Myometrial cell (primary cell): Measurements from ENCODE around the gene GMPR2. TPM values are rescaled to one million over a fixed set of nuclear protein-coding genes. Genes with fewer than 3 reads are reported as not detected.

Experiments used
- total RNA-seq: library from RNA; depleted of rRNA; stranded (reverse); fragments of >200 nt; gene quantifications from 2 replicates; pipeline ENCODE4 v1.2.3, GENCODE V29; 2015

The GMPR2 gene
- total RNA-seq: 83.0 and 111 TPM in 2 replicates

DNA sequence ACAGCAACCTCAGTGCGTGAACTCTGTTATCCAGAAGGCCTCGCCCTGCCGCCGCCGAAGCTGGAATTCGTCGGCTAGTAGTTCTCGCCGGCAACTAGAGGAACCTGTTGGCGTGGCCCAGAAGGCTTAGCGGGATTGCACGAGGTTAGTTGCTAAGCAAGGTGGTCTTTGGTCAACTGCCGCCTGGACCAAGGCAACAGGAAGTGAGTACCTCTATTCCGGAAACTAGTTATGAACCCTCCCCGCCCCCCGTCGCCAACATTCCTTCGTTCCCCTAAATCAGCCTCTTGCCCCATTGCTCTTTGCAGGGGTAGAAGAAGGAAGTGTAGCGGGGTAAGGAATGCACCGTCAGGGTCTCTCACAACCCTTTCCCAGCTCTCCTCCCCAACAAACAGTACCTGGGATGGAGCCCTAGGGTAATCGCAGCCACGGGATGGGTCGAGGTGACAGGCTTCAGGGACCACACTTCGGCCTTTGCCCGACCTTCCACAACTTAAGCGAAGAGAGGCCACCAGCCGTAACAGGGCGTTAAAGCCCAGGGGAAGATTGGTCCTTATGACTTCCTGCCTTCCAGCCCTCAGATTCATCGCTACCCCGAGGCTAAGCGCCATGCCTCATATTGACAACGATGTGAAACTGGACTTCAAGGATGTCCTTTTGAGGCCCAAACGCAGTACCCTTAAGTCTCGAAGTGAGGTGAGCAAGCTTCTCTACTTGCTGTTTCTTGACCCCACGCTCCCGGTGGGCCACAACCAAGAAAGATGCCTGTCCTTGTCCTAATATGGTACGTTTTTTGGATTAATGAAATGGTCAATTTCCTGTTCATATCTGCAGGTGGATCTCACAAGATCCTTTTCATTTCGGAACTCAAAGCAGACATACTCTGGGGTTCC is at the start of gene GMPR2:
TSS of gene GMPR2 (plus strand) at position 285 of the 893 bp plus-strand sequence. CDS start at position 610, 325 bp downstream.

DNA sequence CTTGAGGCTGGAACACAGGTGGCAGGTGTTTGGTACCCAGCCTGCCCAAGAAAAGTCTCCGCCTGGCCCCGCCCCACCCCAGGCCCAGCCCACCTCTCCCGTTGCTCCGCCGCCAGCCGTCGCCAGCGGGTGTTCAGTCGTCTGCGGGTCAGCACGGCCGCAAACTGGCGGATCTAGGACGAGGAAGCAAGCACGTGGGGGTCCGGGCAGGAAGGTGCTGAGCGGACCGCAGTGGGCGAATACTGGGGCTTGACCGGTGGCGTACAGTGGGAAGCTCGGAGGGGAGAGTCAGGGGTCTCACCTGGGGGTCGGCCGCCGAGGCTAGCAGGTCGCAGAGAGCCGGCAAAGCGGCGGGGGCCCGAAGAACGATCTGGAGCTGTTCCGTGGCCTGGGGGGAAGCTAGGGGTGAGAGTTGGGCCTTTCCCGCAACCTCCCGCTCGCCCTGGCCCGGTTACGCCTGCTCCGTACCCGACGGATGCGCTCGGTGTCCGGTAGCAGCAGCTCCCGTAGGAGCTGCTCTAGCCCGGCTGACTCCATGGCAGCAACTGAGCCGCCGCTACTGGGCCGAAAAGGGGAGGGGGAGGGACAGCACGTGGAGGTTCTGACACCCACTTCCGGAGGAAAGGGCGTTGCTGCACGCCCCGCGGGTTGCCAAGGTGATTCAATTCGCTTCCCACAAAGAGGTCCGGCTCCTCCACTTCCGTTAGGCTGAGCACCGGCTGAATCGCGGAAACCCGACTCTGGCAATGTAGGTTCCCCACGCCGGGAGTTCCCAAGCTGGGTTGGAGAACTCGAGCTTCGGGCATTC is 44.3 kb upstream of the GMPR2 start, which contains the start of gene IPO4:
TSS of gene IPO4 (minus strand) at position 566 of the 808 bp plus-strand sequence. CDS start at position 537, 29 bp downstream.

DNA sequence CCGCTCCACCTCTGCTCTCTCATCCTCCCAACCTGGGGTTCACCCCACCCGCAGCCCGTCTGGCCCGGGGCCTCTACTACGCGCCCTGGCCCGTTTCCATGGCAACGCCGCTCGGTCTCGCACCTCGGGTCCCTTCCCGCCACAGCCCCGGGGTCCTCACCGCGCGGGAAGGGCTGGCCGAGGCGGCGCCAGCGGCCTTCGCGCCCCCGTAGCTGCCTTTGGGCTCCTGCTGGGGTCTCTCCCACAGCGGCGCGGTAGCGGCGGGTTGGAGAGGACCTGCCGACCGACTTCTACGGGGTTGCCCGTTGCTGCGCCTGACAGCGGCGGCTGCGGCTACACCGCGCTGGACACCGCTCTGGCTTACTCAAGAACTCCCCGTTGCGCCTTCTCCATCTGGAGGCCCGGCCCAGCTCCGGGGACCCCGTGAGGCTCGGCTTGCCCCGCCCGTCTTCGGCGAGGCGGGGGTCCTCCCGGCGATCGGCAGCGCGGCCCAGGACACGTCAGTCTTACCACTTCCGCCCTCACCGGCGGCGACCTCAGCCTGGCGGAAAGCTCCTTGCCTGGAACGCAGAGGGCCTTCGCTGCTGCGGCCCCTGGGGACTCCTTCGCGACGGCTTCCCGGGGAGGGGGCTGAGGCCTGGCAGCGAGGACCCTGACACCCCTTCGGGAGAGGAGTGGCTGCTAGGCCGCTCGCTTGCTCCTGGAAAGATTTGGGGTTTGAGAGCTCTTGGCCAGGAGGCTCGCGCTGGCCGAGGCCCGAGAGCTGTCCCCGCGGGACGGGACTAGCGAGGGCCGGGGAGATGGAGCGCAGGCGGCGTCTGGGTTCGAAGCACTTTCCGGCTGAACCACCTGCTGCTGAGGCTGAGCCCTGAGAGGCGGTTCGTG is 37.3 kb upstream of the GMPR2 start, which contains the start of gene TM9SF1:
TSS of gene TM9SF1 (minus strand) at position 256 of the 885 bp plus-strand sequence. CDS start 422 bp downstream, outside the sequence.

DNA sequence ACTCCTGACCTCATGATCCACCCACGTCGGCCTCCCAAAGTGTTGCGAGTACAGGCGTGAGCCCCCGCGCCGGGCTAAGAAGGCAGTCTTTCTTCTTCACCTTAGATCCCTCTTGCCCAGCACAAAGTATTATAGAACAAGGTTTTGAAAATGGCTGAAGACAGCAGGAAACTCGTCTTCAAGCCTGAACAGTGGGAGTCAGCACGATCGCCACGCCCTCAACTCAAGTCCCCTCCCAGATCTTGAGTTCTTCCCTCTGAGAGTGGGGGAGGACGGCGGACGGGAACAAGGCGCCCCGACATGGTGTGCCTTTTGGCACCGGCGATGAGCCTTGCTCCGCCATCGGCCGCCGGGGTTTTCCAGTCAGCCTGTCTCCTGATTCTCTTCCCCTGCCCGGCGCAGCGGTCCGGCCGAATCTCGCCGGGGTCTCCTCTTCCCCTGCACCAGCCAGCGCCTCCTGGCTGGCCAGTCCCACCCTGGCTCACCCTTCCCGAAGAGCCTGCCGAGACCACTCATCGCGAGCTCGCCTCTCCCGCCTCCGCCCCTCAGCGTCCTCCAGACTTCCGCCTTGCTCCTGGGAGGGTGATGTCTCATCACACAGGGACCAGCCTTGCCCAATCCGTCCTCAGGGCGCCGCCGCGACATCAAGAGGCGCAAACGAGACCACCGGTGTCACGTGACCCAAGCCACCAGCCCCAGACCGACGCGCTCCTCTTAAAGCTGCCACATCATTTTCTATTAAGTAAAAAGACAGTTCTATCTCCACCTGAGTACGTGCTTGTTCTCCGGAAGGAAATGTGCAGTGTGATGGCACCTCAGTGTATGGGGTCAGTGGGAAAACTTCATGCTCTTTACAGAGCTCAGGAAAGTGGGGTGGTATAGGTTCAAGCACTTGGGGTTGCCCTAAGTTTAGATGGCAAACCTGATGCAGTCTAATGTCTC is 19.5 kb upstream of the GMPR2 start, which contains the start of gene CHMP4A:
TSS of gene CHMP4A (minus strand) at position 565 of the 942 bp plus-strand sequence. CDS start at position 516, 49 bp downstream.

DNA sequence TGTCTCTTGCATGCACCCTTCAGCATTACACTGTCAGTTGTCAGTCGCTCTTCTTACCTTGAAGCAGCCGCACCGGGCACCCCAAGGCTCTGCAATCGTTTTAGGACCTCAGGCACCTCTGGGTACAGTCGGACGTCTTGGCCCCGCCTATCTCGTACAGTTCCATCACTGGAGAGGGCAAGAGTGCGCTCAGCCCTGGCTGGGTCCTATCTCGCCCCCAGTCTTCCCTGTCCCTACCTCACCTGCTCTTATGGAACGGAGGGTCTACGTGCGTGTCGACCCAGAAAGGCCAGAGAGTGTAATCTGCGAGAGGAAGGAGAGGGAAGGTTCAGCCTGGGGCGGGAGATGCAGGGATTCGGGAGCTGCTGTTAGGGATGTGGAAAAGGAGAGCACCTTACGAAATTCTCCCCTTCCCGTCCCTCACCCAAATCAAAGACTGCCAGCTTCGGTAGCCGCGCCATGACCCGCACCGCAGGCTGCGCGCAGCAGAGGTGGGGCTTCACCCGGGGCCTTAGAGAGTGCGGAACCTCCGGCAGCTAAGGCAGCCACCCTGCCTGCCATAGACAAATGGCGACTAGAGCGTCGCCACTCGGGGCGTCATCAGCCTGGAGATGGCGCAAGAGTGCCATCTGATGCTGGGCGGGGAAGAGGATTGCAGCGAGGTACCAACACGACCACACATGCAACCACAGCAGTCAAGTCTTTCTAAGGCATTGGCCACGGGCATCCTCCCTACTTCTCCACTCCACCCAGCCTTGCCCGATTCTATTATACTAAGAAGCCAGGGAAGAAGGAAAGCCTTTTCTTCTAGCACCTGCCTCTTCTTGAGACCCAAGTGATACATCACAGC is 17.0 kb upstream of the GMPR2 start, which contains the start of gene MDP1:
TSS of gene MDP1 (minus strand) at position 572 of the 850 bp plus-strand sequence. CDS start at position 461, 111 bp downstream.

DNA sequence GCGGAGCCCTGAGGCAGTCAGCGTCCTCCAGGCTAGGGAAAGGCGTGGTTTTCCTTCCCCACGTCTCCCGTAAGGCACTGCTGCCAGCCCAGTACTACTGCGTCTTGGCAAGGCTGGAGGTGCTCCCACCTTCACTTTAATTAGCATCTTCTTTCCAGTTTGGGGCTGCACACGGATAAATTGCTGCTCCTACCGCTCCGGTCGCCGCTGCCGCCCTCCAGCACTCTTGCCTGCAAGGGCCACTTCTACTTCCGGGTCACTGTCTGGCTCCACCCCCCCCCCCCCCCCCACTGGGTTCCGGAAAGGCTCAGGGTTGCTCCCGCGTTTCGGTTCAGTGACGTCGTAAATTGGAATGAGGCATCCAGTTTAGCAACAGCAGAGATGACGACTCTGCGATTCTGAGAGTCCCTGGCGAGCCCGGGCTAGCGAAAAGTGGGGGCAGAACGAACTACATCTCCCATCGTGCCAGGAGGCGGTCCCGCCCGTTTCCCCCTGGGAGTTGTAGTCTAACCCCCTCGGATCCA is 546 bp upstream of the GMPR2 start, which contains the start of gene NEDD8:
TSS of gene NEDD8 (minus strand) at position 247 of the 524 bp plus-strand sequence. CDS start at position 147, 100 bp downstream.

DNA sequence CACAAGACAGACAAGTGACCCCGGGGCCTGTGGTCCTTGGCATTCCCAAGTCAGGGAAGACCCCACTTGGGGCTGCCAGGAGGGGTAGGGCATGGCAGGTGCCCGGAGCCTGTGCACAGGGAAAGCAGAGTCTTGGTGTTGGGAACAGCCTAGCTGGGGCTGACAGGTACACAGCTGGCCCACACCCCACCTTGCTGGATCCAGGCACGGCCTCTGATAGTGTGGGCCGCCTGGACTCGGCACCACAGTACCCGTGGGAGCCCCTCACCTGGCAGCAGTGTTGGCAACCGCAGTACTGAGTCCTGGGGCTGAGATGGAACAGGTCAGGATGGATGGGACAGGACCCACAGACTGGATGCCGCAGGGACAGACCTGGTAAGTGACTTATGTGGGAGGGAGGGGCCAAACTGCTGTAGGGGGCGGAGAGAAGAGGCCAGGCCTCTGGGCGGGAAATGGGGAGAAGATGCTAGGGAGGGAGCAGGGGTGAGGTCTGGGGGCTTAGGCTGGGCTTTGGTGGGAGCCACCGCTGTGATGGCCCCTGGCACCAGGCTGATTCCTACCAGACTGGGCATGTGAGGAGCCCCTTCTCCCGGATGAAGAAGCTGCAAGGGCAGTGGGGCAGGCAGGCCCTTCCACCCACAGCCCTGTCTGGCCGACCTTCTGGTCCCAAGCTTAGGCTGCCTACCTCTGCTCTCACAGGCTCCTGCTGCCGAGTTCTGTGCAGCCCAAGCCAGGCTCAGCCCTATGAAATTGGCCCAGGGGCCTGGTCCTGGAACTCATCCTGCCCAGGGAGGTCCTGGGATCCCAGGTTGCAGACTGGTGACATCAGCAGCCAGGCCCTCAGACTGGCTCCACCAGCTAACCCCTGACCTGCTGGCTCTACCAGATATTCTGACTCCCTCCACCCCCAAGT is 30.3 kb downstream of the GMPR2 start, which contains the start of gene TGM1:
TSS of gene TGM1 (minus strand) at position 357 of the 913 bp plus-strand sequence. CDS start 825 bp downstream, outside the sequence.

DNA sequence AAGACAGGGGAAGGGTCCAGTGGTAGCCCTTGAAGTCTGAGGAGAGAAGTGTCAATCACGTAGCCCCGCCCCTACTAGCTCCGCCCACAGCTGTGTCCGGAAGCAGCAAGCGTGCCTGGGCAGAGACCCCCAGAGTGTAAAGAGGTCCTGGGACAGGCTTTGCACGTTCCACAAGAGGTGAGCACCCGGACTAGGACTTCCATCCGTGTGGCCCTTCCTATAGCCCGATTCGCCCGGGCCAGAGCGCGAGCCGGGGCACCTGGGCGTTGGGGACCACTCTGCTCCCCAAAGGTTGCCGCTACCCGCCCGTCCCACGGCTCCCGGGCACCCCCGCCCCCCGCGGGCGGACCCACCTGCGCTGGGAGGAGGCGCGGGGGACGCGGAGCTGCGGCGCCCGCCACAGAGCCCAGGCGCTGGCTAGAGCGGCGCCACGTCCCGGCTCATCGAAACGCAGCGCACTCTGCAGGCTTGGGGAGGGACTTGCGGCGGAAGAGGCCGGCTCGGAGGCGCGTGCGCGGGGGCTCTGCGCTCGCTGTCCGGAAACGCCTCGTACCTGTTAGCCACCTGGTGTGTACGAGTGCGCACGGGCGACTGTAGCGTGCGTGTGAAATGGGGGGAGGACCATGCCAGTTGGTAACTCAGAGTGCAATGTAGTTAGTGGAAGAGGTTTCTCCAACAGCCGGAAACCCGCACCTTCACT is 38.6 kb downstream of the GMPR2 start, which contains the start of gene RABGGTA:
TSS of gene RABGGTA (minus strand) at position 464 of the 700 bp plus-strand sequence. CDS start 482 bp downstream, outside the sequence.

Other genes with a start within 250 kb of the GMPR2 start
- gene DHRS4L2, start 244.0 kb upstream of the GMPR2 start, total RNA-seq: 22.5 and 25.9 TPM in 2 replicates
- gene CARMIL3, start 180.9 kb upstream of the GMPR2 start, total RNA-seq: not detected in 2 replicates
- not detected in 2 replicates for gene CPNE6, start 161.4 kb upstream of the GMPR2 start, total RNA-seq
- gene PCK2, start 138.6 kb upstream of the GMPR2 start, total RNA-seq: 44.0 and 79.9 TPM in 2 replicates
- 57.1 and 70.3 TPM in 2 replicates for gene DCAF11, start 118.2 kb upstream of the GMPR2 start, total RNA-seq
- under 0.01 and 0.29 TPM in 2 replicates for gene NRL, start 118.0 kb upstream of the GMPR2 start, total RNA-seq
- not detected in 2 replicates for gene FITM1, start 102.3 kb upstream of the GMPR2 start, total RNA-seq
- 181 and 193 TPM in 2 replicates for gene PSME1, start 96.7 kb upstream of the GMPR2 start, total RNA-seq
- 14.0 and 20.2 TPM in 2 replicates for gene EMC9, start 91.3 kb upstream of the GMPR2 start, total RNA-seq
- 105 and 124 TPM in 2 replicates for gene PSME2, start 86.3 kb upstream of the GMPR2 start, total RNA-seq
- 35.7 and 41.8 TPM in 2 replicates for gene RNF31, start 85.4 kb upstream of the GMPR2 start, total RNA-seq
- gene IRF9, start 71.7 kb upstream of the GMPR2 start, total RNA-seq: 66.8 and 80.4 TPM in 2 replicates
- gene REC8, start 60.8 kb upstream of the GMPR2 start, total RNA-seq: 20.0 and 44.7 TPM in 2 replicates
- 70.4 and 79.0 TPM in 2 replicates for gene IPO4, start 44.1 kb upstream of the GMPR2 start, total RNA-seq
- 85.9 and 92.5 TPM in 2 replicates for gene TM9SF1, start 37.5 kb upstream of the GMPR2 start, total RNA-seq
- not detected in 2 replicates for gene TSSK4, start 27.2 kb upstream of the GMPR2 start, total RNA-seq
- 28.0 and 40.8 TPM in 2 replicates for gene CHMP4A, start 19.4 kb upstream of the GMPR2 start, total RNA-seq
- 11.8 and 12.8 TPM in 2 replicates for gene MDP1, start 16.9 kb upstream of the GMPR2 start, total RNA-seq
- 229 and 231 TPM in 2 replicates for gene NEDD8, start 562 bp upstream of the GMPR2 start, total RNA-seq
- gene TINF2, start 9.7 kb downstream of the GMPR2 start, total RNA-seq: 48.6 and 95.1 TPM in 2 replicates
- 0.35 and 4.0 TPM in 2 replicates for gene TGM1, start 30.2 kb downstream of the GMPR2 start, total RNA-seq
- gene RABGGTA, start 38.7 kb downstream of the GMPR2 start, total RNA-seq: 33.1 and 65.2 TPM in 2 replicates
- 15.3 and 21.3 TPM in 2 replicates for gene DHRS1, start 66.9 kb downstream of the GMPR2 start, total RNA-seq
- 15.0 and 22.0 TPM in 2 replicates for gene NOP9, start 66.9 kb downstream of the GMPR2 start, total RNA-seq
- 1.4 and 2.3 TPM in 2 replicates for gene CIDEB, start 75.0 kb downstream of the GMPR2 start, total RNA-seq
- gene LTB4R2, start 77.2 kb downstream of the GMPR2 start, total RNA-seq: 0.18 and 1.4 TPM in 2 replicates
- gene LTB4R, start 78.6 kb downstream of the GMPR2 start, total RNA-seq: under 0.01 and 0.71 TPM in 2 replicates
- not detected in 2 replicates for gene ADCY4, start 102.1 kb downstream of the GMPR2 start, total RNA-seq
- not detected in 2 replicates for gene RIPK3, start 107.1 kb downstream of the GMPR2 start, total RNA-seq
- gene NFATC4, start 135.3 kb downstream of the GMPR2 start, total RNA-seq: 27.8 and 35.7 TPM in 2 replicates
- 11.9 and 12.1 TPM in 2 replicates for gene NYNRIN, start 166.1 kb downstream of the GMPR2 start, total RNA-seq
- 2.8 and 4.6 TPM in 2 replicates for gene CBLN3, start 196.7 kb downstream of the GMPR2 start, total RNA-seq
- gene KHNYN, start 197.0 kb downstream of the GMPR2 start, total RNA-seq: 39.5 and 41.8 TPM in 2 replicates
- gene SDR39U1, start 209.8 kb downstream of the GMPR2 start, total RNA-seq: 18.1 and 32.9 TPM in 2 replicates